SK-N-SH (cell line): ENCODE data around the gene CST6. TPM values are rescaled to one million over a fixed set of nuclear protein-coding genes. Genes with fewer than 3 reads are reported as not detected.

Source experiments
- CTCF ChIA-PET: fragments of 300-600, 350-600 bp; formaldehyde crosslinking; extraction: SDS; loops from one replicate; lab custom pipeline; 2021; lab: Yijun Ruan, JAX
- POLR2A ChIA-PET: fragments of 350-600 bp; sonication (Branson Sonifier 250); formaldehyde crosslinking; extraction: SDS; loops from one replicate; lab custom pipeline; 2020; ENCODE audit warnings: antibody characterized with exemption, inconsistent platforms; lab: Yijun Ruan, JAX
- DNase-seq: peaks from one replicate; pipeline ENCODE4 v3.0.0; 2012
- H2AFZ ChIP-seq: fragments of 200-600 bp; sonication (generic); 2 replicates; pipeline ENCODE4 v1.8.1; 2016; ENCODE audit warnings: antibody characterized with exemption, mild to moderate bottlenecking, low read depth
- H3F3A ChIP-seq: fragments of 200-600 bp; sonication (generic); replicated peaks from 2 replicates; pipeline ENCODE3; 2016; ENCODE audit warnings: antibody characterized with exemption, mild to moderate bottlenecking; ENCODE audit not compliant: insufficient read depth
- H3K27ac ChIP-seq, 2 experiments: fragments of 200-500 bp in 1 of 2; fragments of 200-600 bp in 1 of 2; sonication (Bioruptor generic) in 1 of 2; sonication (generic), shearing (Covaris generic) in 1 of 2; 2 replicates each; pipeline versions ENCODE4 v1.5.1 to v1.6.1; 2014 to 2016; ENCODE audit warnings: low read depth in 2 of 2, inconsistent platforms in 1 of 2, low read length in 1 of 2, mild to moderate bottlenecking in 1 of 2, mixed read lengths in 1 of 2
- H3K27me3 ChIP-seq: fragments of 200-600 bp; sonication (generic), shearing (Covaris generic); 2 replicates; pipeline ENCODE4 v1.6.1; 2016; ENCODE audit warnings: mixed run types; ENCODE audit not compliant: insufficient read depth
- H3K36me3 ChIP-seq, 2 experiments: fragments of 200-500 bp in 1 of 2; fragments of 200-600 bp in 1 of 2; sonication (Bioruptor generic) in 1 of 2; sonication (generic) in 1 of 2; replicated peaks in 1 of 2; 2 replicates each; pipeline versions ENCODE3 to v1.5.1; 2014 to 2016; ENCODE audit warnings: low read length in 1 of 2, mild to moderate bottlenecking in 1 of 2; ENCODE audit not compliant: insufficient read depth in 2 of 2, control insufficient read depth in 1 of 2
- H3K4me1 ChIP-seq, 2 experiments: fragments of 200-500 bp in 1 of 2; fragments of 200-600 bp in 1 of 2; sonication (Bioruptor generic) in 1 of 2; sonication (generic), shearing (Covaris generic) in 1 of 2; 2 replicates each; pipeline versions ENCODE4 v1.5.1 to v1.6.1; 2014 to 2016; ENCODE audit warnings: low read depth in 1 of 2, low read length in 1 of 2, mixed run types in 1 of 2; ENCODE audit not compliant: insufficient read depth in 2 of 2, control insufficient read depth in 1 of 2
- H3K4me2 ChIP-seq: fragments of 200-600 bp; sonication (generic), shearing (Covaris generic); 2 replicates; pipeline ENCODE4 v1.6.1; 2017; ENCODE audit warnings: mixed run types
- H3K4me3 ChIP-seq, 2 experiments: fragments of 200-500 bp in 1 of 2; fragments of 200-600 bp in 1 of 2; sonication (Bioruptor generic) in 1 of 2; sonication (generic), shearing (Covaris generic) in 1 of 2; 2 replicates each; pipeline versions ENCODE4 v1.5.1 to v1.8.1; 2014 to 2016; ENCODE audit warnings: low read depth in 2 of 2, inconsistent platforms in 1 of 2, low read length in 1 of 2, mild to moderate bottlenecking in 1 of 2, mixed read lengths in 1 of 2, moderate library complexity in 1 of 2
- H3K79me2 ChIP-seq: fragments of 200-600 bp; sonication (generic); 2 replicates; pipeline ENCODE4 v1.8.1; 2017; ENCODE audit warnings: mild to moderate bottlenecking; ENCODE audit not compliant: insufficient read depth
- H3K9ac ChIP-seq: fragments of 200-600 bp; sonication (generic); 2 replicates; pipeline ENCODE4 v1.6.1; 2017; ENCODE audit warnings: mixed run types
- H3K9me2 ChIP-seq: fragments of 200-600 bp; sonication (generic); 2 replicates; pipeline ENCODE4 v1.6.1; 2017; ENCODE audit warnings: mixed run types
- H3K9me3 ChIP-seq: fragments of 200-600 bp; sonication (generic); 2 replicates; pipeline ENCODE4 v1.6.1; 2017; ENCODE audit warnings: mixed run types, mild to moderate bottlenecking, moderate library complexity
- H4K20me1 ChIP-seq: fragments of 200-600 bp; sonication (generic); 2 replicates; pipeline ENCODE4 v1.6.1; 2017; ENCODE audit warnings: mild to moderate bottlenecking, mixed run types; ENCODE audit not compliant: insufficient read depth
- EP300 ChIP-seq, 2 experiments: IDR thresholded peaks; 2 replicates each; pipeline versions ENCODE4 v1.4.0 to v1.6.1; 2012; ENCODE audit warnings: borderline replicate concordance in 1 of 2, low read depth in 1 of 2, low read length in 1 of 2
- EZH2phosphoT487 ChIP-seq: fragments of 200-600 bp; sonication (generic); IDR thresholded peaks from 2 replicates; pipeline ENCODE4 v1.6.1; 2017; ENCODE audit warnings: low read depth, mixed run types, mild to moderate bottlenecking, antibody characterized with exemption, moderate library complexity, borderline replicate concordance
- JUND ChIP-seq: IDR thresholded peaks from 2 replicates; pipeline ENCODE4 v1.4.0; 2012
- MEF2A ChIP-seq: IDR thresholded peaks from 2 replicates; pipeline ENCODE4 v1.4.0; 2012; ENCODE audit warnings: low read depth, borderline replicate concordance
- MXI1 ChIP-seq: IDR thresholded peaks from 2 replicates; pipeline ENCODE4 v1.6.1; 2012; ENCODE audit warnings: mild to moderate bottlenecking, low read depth, low read length, improper control_type of control experiment
- NFIC ChIP-seq: IDR thresholded peaks from 2 replicates; pipeline ENCODE4 v1.4.0; 2012; ENCODE audit warnings: borderline replicate concordance
- NRF1 ChIP-seq: IDR thresholded peaks from 2 replicates; pipeline ENCODE4 v1.6.1; 2012; ENCODE audit warnings: low read depth, mild to moderate bottlenecking, low read length
- RAD21 ChIP-seq: IDR thresholded peaks from 2 replicates; pipeline ENCODE4 v1.6.1; 2012; ENCODE audit warnings: mild to moderate bottlenecking, low read length
- RCOR1 ChIP-seq: fragments of 150-350 bp; IDR thresholded peaks from 2 replicates; pipeline ENCODE4 v1.6.1; 2017; ENCODE audit warnings: antibody characterized with exemption, low read length
- RFX5 ChIP-seq: IDR thresholded peaks from 2 replicates; pipeline ENCODE4 v1.6.1; 2012; ENCODE audit warnings: mild to moderate bottlenecking, improper control_type of control experiment, low read length
- WGBS: methylation state at CpG from one replicate; pipeline ENCODE4 v1.1.6; 2017; ENCODE audit warnings: low lambda C conversion rate; 5-methylcytosine and 5-hydroxymethylcytosine counted together
- polyA plus RNA-seq, 3 experiments: library from polyadenylated mRNA; depleted of rRNA; stranded (reverse); fragments of >200 nt; gene quantifications; 2 replicates each; pipeline ENCODE4 v1.2.3, GENCODE V29; 2012
- TF ChIP-seq, protein P1 (sequence below): fragments of 150-350 bp; IDR thresholded peaks from 2 replicates; pipeline ENCODE4 v1.6.1; 2016; ENCODE audit warnings: mild to moderate bottlenecking, low read depth, low read length
- TF ChIP-seq, protein P2 (sequence below): IDR thresholded peaks from 2 replicates; pipeline ENCODE4 v1.4.0; 2012; ENCODE audit warnings: low read depth

The CST6 gene
- polyA plus RNA-seq, 1 of the 3 experiments (the other 2 are of a cell fraction), result 0.90 TPM

DNA sequence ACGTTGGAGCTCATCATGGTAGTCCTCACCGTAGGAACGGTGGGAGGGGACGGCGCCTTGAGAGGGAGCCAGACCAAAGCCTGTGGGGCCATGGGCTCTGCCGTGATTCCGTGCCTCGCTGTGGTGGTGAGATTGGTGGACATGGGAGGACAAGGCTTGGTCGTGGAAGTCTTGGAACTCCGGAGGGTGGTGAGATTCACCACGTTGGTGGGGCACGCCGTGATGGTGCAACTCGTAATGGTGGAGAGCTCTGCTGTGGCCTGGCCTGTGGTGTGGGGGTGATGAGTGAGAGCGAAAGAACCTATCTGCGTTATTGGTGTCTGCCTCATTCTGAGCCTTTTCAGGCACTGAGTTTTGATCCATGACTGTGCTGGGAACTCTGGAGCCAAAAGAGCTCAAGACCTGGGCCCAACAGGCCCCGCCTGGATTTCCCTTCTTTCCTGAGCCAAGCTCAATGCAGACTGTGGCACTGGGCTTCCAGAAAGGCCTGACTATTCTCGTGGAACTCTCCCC lies 14.3 kb downstream of the CST6 start, which contains the start of gene CATSPER1:
CATSPER1 (minus strand) TSS at position 463 of the 513 bp plus-strand sequence; CDS start at position 363, 100 bp downstream.
- H3F3A ChIP-seq, result peaks cover 4% of the 10 kb centered on the region
- no peak within 1 kb of the TSS for H3K4me2 ChIP-seq
- TF ChIP-seq MEF2A (no peak), MXI1 (no peak), EZH2phosphoT487 (no peak), RFX5 (no peak), NRF1 (no peak), RCOR1 (no peak)
- TF ChIP-seq, protein P1, sequence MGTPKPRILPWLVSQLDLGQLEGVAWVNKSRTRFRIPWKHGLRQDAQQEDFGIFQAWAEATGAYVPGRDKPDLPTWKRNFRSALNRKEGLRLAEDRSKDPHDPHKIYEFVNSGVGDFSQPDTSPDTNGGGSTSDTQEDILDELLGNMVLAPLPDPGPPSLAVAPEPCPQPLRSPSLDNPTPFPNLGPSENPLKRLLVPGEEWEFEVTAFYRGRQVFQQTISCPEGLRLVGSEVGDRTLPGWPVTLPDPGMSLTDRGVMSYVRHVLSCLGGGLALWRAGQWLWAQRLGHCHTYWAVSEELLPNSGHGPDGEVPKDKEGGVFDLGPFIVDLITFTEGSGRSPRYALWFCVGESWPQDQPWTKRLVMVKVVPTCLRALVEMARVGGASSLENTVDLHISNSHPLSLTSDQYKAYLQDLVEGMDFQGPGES, result no peak
- no peaks in the 10 kb centered on the region for H3K36me3 ChIP-seq
- no peaks in the 10 kb centered on the region for H3K9me2 ChIP-seq
- ChIA-PET POLR2A (no interaction called here), CTCF (interaction anchor here (0.6 to 1.8 kb wide), 3 partner anchors 10 to 233 kb away, joined by 3 to 4 read pairs (median 3); no protein-coding TSS in a partner anchor)
- no peak within 1 kb of the TSS for H2AFZ ChIP-seq
- H3K9me3 ChIP-seq, result no peaks in the 10 kb centered on the region
- H4K20me1 ChIP-seq, result no peaks in the 10 kb centered on the region
- H3K79me2 ChIP-seq, result peaks cover 7% of the 10 kb centered on the region; the same call in 1 of the 2 replicates
- H3K27me3 ChIP-seq, result no peaks in the 10 kb centered on the region
- no peak within 1 kb of the TSS for H3K27ac ChIP-seq
- H3K4me1 ChIP-seq, result peaks cover 3 to 13% of the 10 kb centered on the region in 2 experiments; a peak in 3 of 4 replicates
- H3K4me3 ChIP-seq, result no peak within 1 kb of the TSS
- no peak for DNase-seq
- WGBS, result 89% methylated on average over 12 of the region's 18 CpGs
- no peak within 1 kb of the TSS for H3K9ac ChIP-seq

DNA sequence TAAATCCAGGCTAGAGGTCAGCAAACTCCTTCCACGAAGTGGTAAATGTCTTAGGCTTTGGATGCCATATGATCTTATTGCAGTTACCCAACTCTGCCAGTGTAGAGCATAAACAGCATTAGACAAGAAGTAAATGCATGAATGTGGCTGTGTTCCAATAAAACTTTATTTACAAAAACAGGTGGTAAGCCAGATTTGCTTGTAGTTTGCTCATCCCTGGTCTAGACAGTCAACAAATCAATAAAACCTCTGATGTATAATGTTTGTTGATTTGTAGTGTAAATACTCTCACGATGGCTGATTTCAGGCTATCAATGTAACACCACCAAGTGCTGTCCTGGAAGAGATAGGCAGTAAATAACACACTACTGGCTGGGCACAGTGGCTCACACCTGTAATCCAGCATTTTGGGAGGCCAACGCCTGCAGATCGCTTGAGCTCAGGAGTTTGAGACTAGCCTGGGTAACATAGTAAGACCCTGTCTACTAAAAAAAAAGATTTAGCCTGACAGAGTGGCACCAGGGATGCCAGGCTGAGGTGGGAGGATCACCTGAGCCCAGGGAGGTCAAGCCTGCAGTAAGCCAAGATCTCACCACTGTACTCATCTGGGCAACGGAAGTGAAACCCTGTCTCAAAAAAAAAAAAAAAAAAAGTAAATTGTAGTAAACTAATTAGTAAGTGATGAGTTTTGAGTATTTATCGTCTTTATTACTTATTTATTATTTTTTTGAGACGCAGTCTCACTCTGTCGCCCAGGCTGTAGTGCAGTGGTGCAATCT lies 21.3 kb downstream of the CST6 start:
- Histone ChIP-seq H3K36me3 (no peaks in the 10 kb centered on the region), H3K9ac (no peak overlapping the region), H4K20me1 (no peaks in the 10 kb centered on the region), H3K9me2 (no peaks in the 10 kb centered on the region), H3F3A (no peaks in the 10 kb centered on the region), H3K9me3 (no peaks in the 10 kb centered on the region), H2AFZ (no peak overlapping the region), H3K4me1 (no peaks in the 10 kb centered on the region), H3K27ac (no peak overlapping the region), H3K79me2 (no peaks in the 10 kb centered on the region), H3K27me3 (no peaks in the 10 kb centered on the region), H3K4me3 (no peak overlapping the region), H3K4me2 (no peak overlapping the region)
- ChIA-PET POLR2A (no interaction called here), CTCF (interaction anchor here (3.9 to 8.8 kb wide), 2 partner anchors 11 to 12 kb away, joined by 27 to 55 read pairs; no protein-coding TSS in a partner anchor)
- no peak for DNase-seq
- WGBS, result 69% methylated on average over 8 of the region's 8 CpGs
- TF ChIP-seq RAD21 (no peak), MEF2A (no peak), NFIC (no peak), EP300 (IDR thresholded peaks at IDR 0.05; ENCODE audit: borderline replicate concordance in 1 of 2, low read depth in 1 of 2, low read length in 1 of 2) (no peak), JUND (no peak), EZH2phosphoT487 (no peak)
- TF ChIP-seq, protein P2, sequence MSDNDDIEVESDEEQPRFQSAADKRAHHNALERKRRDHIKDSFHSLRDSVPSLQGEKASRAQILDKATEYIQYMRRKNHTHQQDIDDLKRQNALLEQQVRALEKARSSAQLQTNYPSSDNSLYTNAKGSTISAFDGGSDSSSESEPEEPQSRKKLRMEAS, result no peak
